Measurements from ENCODE around the gene UAP1L1. TPM values are rescaled to one million over a fixed set of nuclear protein-coding genes. Genes with fewer than 3 reads are reported as not detected.

UAP1L1 gene
- total RNA-seq, 1 donor from 2014 or later, result 19.1 TPM

DNA sequence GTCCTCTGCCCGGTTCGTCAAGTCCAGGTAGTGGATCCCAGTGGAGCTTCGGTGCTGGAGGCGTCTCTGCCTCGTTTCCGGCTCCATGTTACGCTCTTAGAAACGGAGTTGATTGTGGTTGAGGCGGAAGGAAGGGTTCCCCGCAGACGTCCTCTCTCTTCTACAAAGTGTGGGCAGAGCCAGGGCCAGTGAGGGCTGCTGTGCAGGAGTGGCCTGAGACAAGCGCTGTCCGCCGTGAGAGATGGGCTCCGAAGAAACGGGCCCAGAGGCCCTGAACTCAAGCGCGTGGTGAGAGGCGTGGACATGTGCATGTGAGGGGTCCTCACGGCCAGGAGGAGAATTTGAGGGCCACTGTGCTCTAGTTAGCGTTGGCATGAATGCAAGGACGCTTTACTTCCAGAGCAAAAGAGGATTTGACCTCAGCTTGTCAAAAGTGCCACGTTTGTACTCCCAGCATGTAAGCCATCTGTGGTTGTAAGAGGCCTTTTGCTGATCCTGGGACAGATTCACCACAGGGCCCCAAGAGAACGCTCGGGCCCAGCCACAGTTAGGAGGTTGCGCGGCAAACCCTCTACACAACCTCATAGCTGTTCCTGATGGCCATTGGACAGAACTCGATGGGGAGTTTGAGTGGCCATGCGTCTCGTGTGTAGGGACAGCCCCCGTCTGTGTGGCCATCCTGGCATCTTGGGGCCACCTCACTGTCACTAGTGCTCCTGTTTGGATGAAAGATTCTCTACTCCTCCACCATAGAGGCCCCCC is 19.6 kb downstream of the UAP1L1 start:
- Mint-ChIP-seq H3K27ac (peak overlapping the region; percentile 91), H3K27me3 (no peaks in the 10 kb centered on the region), H3K4me1 (peaks cover 17% of the 10 kb centered on the region), H3K4me3 (peak overlapping the region; percentile 78), H3K9me3 (no peaks in the 10 kb centered on the region), H3K36me3 (ENCODE audit: low read depth) (peaks cover 33% of the 10 kb centered on the region)
- intact Hi-C loops (cut with micrococcal nuclease), result no loop called here
- DNase-seq, result no peak

DNA sequence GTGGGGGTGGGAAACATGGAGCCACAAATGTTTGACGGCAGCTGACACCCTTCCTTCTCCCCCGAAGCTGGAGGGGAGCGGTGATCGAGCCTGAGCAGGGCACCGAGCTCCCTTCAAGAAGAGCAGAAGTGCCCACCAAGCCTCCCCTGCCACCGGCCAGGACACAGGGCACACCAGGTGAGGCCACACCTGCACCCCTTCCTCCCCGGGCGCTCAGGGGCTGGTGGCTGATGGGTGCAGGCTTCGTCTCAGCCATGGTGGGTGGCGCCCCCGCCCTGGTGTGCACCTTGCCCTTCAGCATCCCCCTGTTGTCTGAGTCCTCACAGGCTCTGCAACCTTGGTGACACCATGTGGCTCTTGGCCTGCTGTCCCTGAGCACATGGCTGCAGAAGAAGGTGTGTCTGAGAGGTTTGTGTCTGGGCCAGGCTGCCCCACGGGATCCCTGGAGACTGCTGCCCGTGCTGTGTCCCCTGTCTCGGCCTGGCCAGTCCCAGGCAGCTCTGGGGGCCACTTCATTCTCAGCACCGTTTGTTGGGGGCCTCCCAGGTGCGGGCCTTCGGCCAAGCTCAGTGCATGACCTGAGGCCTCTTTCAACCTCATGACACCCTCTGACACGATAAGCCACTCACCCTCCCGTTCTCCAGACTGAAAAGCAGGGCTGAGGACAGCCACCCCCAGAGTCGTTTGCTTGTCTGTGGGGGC is 20.6 kb downstream of the UAP1L1 start:
- Mint-ChIP-seq H3K27ac (no peak overlapping the region), H3K4me1 (peaks cover 17% of the 10 kb centered on the region), H3K4me3 (no peak overlapping the region), H3K27me3 (no peaks in the 10 kb centered on the region), H3K9me3 (no peaks in the 10 kb centered on the region), H3K36me3 (ENCODE audit: low read depth) (peaks cover 26% of the 10 kb centered on the region)
- intact Hi-C loops (cut with micrococcal nuclease), result no loop called here
- no peak for DNase-seq

DNA sequence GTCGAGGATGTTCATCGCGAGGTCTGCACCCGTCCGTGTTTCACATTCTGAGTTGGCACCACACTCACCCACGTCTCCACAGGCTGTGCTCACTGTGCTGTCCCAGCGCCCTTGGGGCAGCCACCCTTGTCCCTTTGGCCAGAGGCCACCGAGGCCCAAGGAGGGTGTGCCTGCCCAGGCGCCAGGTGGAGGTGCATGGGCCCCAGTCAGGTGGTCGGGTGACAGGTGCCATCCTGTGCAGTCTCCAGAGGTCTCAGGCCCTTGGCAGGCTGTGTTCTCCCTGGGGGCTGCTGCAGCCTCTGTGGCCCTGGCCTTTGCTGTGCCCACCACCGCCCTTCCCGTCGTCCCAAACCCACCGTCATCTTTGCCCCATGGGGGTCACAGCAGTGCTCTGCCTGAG is 21.9 kb downstream of the UAP1L1 start:
- H3K36me3 Mint-ChIP-seq (ENCODE audit: low read depth), result peaks cover 22% of the 10 kb centered on the region
- H3K27me3 Mint-ChIP-seq, result no peaks in the 10 kb centered on the region
- intact Hi-C loops (cut with micrococcal nuclease), result no loop called here
- no peak overlapping the region for H3K4me3 Mint-ChIP-seq
- DNase-seq, result no peak
- H3K27ac Mint-ChIP-seq, result no peak overlapping the region
- no peaks in the 10 kb centered on the region for H3K9me3 Mint-ChIP-seq
- peaks cover 16% of the 10 kb centered on the region for H3K4me1 Mint-ChIP-seq

DNA sequence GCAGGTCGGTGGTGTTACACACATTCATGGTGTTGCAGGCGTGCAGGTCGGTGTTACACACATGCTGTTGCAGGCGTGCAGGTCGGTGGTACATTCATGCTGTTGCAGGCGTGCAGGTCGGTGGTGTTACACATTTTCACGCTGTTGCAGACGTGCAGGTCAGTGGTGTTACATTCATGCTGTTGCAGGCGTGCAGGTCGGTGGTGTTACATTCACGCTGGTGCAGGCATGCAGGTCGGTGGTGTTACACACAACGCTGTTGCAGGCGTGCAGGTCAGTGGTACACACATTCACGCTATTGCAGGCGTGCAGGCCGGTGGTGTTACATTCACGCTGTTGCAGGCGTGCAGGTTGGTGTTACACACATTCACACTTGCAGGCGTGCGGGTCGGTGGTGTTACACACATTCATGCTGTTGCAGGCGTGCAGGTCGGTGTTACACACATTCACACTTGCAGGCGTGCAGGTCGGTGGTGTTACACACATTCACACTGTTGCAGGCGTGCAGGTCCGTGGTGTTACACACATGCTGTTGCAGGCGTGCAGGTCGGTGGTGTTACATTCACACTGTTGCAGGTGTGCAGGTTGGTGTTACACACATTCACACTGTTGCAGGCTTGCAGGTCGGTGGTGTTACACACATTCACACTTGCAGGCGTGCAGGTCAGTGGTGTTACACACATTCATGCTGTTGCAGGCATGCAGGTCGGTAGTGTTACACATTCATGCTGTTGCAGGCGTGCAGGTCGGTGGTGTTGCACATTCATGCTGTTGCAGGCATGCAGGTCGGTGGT is 26.1 kb downstream of the UAP1L1 start:
- H3K9me3 Mint-ChIP-seq, result no peaks in the 10 kb centered on the region
- H3K4me3 Mint-ChIP-seq, result no peak overlapping the region
- no peak overlapping the region for H3K27ac Mint-ChIP-seq
- peaks cover 2% of the 10 kb centered on the region for H3K4me1 Mint-ChIP-seq
- DNase-seq, result no peak
- peaks cover 12% of the 10 kb centered on the region for H3K36me3 Mint-ChIP-seq (ENCODE audit: low read depth)
- H3K27me3 Mint-ChIP-seq, result no peaks in the 10 kb centered on the region
- intact Hi-C loops (cut with micrococcal nuclease), result no loop called here

DNA sequence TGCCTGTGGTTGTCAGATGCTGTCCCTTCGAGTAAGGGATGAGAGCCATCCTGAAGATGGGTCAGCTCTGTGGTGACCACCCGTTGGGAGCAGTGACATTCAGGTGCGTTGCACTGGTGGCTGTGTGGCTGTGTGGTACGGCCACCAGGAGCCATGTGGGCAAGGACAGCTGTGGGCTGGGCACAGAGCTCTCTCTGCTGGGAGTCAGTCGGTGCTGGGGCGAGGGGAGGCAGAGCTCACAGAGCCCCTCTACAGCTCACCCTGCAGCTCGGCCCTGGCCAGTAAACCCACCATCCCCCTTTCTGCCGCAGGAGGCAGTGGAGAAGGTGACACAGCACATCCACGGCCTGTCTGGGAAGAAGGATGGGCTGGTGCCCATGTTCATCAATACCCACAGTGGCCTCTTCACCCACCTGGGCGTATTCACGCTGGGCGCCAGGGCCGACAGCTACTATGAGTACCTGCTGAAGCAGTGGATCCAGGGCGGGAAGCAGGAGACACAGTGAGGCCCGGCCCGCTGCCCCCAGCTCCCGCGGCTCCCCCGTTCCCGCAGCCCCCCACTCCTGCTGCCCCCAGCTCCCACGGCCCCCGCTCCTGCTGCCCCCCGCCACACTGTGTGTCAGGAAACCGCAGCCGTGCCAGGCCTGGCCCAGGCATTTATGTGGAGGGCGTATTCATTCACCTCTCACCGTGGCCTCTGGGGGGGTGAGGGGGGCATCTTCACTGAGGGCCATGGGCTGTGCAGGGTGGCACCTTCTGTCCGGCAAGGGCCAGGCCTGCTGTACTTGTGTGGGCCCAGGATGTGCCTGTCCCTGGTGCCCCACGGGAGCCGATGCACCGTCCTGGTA is 28.7 kb downstream of the UAP1L1 start:
- Mint-ChIP-seq H3K36me3 (ENCODE audit: low read depth) (peaks cover 8% of the 10 kb centered on the region), H3K9me3 (no peaks in the 10 kb centered on the region), H3K27me3 (no peaks in the 10 kb centered on the region), H3K4me3 (no peak overlapping the region), H3K27ac (no peak overlapping the region), H3K4me1 (no peaks in the 10 kb centered on the region)
- intact Hi-C loops (cut with micrococcal nuclease), result no loop called here
- no peak for DNase-seq

DNA sequence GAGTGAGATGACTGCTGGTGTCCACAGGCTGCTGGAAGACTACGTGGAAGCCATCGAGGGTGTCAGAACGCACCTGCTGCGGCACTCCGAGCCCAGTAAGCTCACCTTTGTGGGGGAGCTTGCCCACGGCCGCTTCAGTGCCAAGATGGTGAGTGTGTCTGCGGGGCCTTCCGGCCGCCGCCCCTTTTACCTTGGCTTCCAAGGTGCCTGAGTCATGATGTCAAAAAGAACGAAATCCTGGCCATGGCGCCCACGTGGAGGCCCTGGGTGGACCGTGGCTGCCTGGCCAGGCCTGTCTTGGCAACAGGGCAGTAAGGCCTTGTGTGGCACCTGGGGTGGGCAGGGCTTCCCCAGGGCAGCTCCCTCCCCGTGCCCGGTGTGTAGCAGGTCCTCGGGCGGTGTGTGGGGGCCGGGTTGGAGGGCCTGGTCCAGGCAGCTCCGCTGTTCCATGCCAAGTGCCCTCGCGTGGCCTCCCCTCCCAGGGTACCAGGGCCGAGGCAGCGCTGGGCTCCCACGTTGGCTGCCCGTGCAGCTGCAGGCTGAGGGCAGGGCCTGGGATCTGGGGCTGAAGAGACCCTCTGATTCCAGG is 29.4 kb downstream of the UAP1L1 start:
- Mint-ChIP-seq H3K4me1 (no peaks in the 10 kb centered on the region), H3K4me3 (no peak overlapping the region), H3K27ac (no peak overlapping the region), H3K27me3 (no peaks in the 10 kb centered on the region), H3K9me3 (no peaks in the 10 kb centered on the region), H3K36me3 (ENCODE audit: low read depth) (peaks cover 8% of the 10 kb centered on the region)
- intact Hi-C loops (cut with micrococcal nuclease), result no loop called here
- no peak for DNase-seq

DNA sequence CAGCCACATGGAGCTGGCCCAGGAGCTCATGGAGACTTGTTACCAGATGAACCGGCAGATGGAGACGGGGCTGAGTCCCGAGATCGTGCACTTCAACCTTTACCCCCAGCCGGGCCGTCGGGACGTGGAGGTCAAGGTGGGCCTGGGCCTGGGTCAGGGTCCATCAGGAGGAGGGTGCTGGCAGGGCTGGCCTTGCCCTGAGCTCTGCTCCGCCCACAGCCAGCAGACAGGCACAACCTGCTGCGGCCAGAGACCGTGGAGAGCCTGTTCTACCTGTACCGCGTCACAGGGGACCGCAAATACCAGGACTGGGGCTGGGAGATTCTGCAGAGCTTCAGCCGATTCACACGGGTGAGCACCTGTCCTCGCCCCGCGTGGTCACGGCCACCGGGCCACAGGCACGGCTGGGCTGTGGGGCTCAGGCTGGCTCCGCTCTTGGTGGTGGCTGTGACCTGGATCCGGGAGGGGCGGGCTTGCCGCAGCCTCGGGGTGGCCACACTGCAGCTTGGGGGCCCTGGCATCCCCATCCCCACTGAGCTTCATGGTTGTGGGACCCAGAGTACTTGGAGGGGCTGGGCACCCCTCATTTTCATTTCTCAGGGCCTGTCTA is 30.1 kb downstream of the UAP1L1 start:
- intact Hi-C loops (cut with micrococcal nuclease), result no loop called here
- no peaks in the 10 kb centered on the region for H3K4me1 Mint-ChIP-seq

DNA sequence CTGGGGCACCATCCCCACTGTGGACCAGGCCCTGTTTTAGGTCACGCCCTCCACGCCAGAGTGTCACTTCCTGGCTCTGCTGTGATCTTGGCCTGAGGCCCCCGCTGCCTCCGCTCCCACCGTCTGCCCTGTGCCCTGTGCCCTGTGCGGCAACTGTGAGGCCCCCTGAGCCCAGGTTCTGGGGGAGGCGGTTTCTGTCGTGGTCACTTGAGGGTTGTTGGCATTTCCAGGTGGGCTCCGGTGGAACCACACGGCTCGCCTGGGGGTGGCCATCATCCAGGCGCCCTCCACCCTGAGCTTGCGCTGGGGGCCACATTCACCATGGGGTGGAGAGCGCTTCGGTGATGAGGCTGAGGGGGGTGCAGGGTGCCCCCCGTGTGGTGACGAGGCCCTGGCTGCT is 30.7 kb downstream of the UAP1L1 start:
- Mint-ChIP-seq H3K27ac (no peak overlapping the region), H3K4me1 (peaks cover 2% of the 10 kb centered on the region), H3K9me3 (no peaks in the 10 kb centered on the region), H3K27me3 (no peaks in the 10 kb centered on the region), H3K36me3 (ENCODE audit: low read depth) (peaks cover 11% of the 10 kb centered on the region), H3K4me3 (no peak overlapping the region)
- intact Hi-C loops (cut with micrococcal nuclease), result no loop called here
- no peak for DNase-seq

More for the DNA sequence above, 30.1 kb downstream of the UAP1L1 start:
- no peaks in the 10 kb centered on the region for H3K27me3 Mint-ChIP-seq
- H3K36me3 Mint-ChIP-seq (ENCODE audit: low read depth), result peaks cover 8% of the 10 kb centered on the region
- no peak overlapping the region for H3K4me3 Mint-ChIP-seq
- no peak for DNase-seq
- H3K27ac Mint-ChIP-seq, result no peak overlapping the region
- H3K9me3 Mint-ChIP-seq, result no peaks in the 10 kb centered on the region

DNA sequence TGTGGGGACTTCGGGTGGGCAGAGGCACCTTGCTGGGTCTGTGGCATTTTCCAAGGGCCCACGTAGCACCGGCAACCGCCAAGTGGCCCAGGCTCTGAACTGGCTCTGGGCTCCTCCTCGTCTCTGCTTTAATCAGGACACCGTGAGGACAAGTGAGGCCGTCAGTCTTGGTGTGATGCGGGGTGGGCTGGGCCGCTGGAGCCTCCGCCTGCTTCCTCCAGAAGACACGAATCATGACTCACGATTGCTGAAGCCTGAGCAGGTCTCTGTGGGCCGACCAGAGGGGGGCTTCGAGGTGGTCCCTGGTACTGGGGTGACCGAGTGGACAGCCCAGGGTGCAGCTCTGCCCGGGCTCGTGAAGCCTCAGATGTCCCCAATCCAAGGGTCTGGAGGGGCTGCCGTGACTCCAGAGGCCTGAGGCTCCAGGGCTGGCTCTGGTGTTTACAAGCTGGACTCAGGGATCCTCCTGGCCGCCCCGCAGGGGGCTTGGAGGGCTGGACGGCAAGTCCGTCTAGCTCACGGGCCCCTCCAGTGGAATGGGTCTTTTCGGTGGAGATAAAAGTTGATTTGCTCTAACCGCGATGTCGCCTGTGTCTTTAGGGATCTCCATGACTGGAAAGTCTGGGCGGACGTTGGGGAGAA is 31.4 kb downstream of the UAP1L1 start:
- intact Hi-C loops (cut with micrococcal nuclease), result no loop called here
- no peak overlapping the region for H3K27ac Mint-ChIP-seq
- H3K9me3 Mint-ChIP-seq, result no peaks in the 10 kb centered on the region
- peaks cover 2% of the 10 kb centered on the region for H3K4me1 Mint-ChIP-seq
- peaks cover 12% of the 10 kb centered on the region for H3K36me3 Mint-ChIP-seq (ENCODE audit: low read depth)
- no peak for DNase-seq
- H3K4me3 Mint-ChIP-seq, result no peak overlapping the region
- H3K27me3 Mint-ChIP-seq, result no peaks in the 10 kb centered on the region

DNA sequence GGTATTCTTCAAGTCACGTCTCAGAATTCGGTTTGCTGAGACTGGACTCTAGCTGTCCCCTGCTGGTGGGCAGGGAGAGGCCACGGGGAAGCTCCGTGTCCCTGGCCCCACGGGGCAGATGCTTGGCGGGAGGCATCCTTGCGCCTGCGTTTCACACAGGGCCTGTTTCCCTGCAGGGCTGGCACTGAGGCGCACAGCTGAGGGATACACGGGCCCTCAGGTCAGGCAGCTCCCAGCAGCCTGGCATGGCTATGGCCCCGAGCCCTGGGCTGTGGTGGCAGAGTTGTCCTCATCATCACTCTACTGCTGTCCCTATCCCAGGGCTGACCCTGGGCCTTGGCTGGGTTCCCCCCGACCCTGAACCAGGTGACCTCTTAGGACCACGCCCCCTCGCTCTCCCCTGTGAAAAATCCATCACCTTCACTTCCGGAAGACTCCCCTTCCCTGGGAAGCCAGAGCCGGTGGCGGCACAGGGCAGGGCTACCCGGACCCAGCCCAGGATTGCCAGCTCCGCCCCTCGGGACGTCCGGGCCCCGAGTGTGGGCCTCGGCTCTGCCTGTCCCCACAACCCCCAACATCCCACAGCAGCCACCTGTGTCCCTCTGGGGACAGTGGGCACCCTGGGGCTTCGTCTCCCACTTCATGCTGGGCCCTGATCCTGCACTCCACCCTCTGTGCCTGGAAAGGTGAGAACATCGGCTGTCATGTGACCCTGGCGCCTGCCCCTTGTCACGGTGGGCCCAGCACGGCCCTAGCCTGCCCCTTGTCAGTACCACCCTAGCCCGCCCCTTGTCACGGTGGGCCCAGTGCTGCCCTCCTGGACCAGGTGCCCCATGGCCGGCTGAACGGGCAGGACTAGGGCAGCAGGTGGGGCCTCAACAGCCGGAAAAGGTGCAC is 32.2 kb downstream of the UAP1L1 start:
- no peak for DNase-seq
- no peaks in the 10 kb centered on the region for H3K9me3 Mint-ChIP-seq
- H3K36me3 Mint-ChIP-seq (ENCODE audit: low read depth), result peaks cover 12% of the 10 kb centered on the region
- H3K27me3 Mint-ChIP-seq, result no peaks in the 10 kb centered on the region
- no peak overlapping the region for H3K27ac Mint-ChIP-seq
- H3K4me1 Mint-ChIP-seq, result peaks cover 2% of the 10 kb centered on the region
- intact Hi-C loops (cut with micrococcal nuclease), result no loop called here
- no peak overlapping the region for H3K4me3 Mint-ChIP-seq

DNA sequence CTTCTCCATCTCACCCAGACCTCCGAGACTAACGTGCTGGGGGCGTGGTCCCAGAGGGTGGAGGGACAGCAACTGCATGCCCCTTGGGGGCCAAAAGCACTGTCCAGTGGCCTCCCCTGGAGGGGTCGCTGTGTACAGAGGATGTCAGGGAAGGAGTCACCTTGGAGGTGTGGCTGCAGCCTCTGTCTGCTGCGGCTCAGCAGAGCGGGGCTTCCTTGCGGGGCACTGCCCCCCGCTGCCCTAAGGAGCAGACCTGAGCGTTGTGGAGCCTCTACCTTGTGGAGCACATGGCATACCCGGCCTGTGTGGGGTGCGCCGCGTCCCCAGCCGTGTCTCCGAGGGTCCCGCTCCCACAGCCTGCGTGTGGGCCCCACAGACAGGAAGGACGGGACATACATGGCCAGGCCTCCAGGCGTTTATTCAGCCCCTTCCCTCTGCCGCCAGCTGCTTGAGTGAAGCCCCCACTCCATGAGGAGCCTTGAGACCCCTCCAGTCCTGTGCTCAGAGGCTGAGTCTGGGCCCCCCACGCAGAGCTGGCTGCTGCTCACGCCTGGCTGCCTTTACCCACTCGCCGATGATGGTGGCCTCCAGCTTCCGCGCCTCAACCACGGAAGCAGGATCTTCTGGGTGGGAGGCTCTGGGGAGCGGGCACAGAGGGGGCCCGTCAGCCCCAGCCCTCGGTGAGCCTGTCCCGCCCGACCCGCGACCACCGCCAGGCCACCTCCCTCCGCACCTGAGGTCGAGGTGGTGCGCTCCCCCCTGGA is 33.0 kb downstream of the UAP1L1 start:
- peaks cover 2% of the 10 kb centered on the region for H3K4me1 Mint-ChIP-seq
- intact Hi-C loops (cut with micrococcal nuclease), result no loop called here
- H3K9me3 Mint-ChIP-seq, result no peaks in the 10 kb centered on the region
- H3K27me3 Mint-ChIP-seq, result no peaks in the 10 kb centered on the region
- no peak overlapping the region for H3K27ac Mint-ChIP-seq
- no peak for DNase-seq
- peaks cover 11% of the 10 kb centered on the region for H3K36me3 Mint-ChIP-seq (ENCODE audit: low read depth)
- no peak overlapping the region for H3K4me3 Mint-ChIP-seq
